Naive thymus-derived CD4-positive, alpha-beta T cell (primary cell): ENCODE measurements around the gene MGLL. TPM values are rescaled to one million over a fixed set of nuclear protein-coding genes. Genes with fewer than 3 reads are reported as not detected.

Source experiments
- ATAC-seq: fragments of 150-1000 bp; cut with Tn5 transposase; 2 replicates; pipeline ENCODE4 v1.10.0; 2021; ENCODE audit warnings: mild to moderate bottlenecking, moderate library complexity
- CTCF ChIA-PET: fragments of 350-600 bp; sonication (Branson Sonifier 250); formaldehyde crosslinking; loops from one replicate; lab custom pipeline; 2021; ENCODE audit warnings: antibody characterized with exemption; lab: Charles Lee
- POLR2A ChIA-PET: fragments of 350-600 bp; sonication (Branson Sonifier 250); formaldehyde crosslinking; loops from one replicate; lab custom pipeline; 2021; ENCODE audit warnings: antibody characterized with exemption, inconsistent platforms; lab: Charles Lee
- DNase-seq, 9 donors: peaks; one replicate each; pipeline versions ENCODE4 v3.0.0 to v3.0.0-alpha.2; 2020 to 2022; ENCODE audit warnings: mixed read lengths in 1 of 9
- H3K27ac ChIP-seq: one replicate; pipeline ENCODE4 v1.7.0; 2013; ENCODE audit warnings: mild to moderate bottlenecking, low read depth, low read length, moderate library complexity
- H3K27me3 ChIP-seq, 2 donors: one replicate each; pipeline ENCODE4 v1.7.0; 2013; ENCODE audit warnings: low read length in 2 of 2, mild to moderate bottlenecking in 2 of 2, moderate library complexity in 2 of 2; ENCODE audit not compliant: control insufficient read depth in 2 of 2, insufficient read depth in 2 of 2
- H3K36me3 ChIP-seq, 3 experiments: 1 replicate in 2 of 3; 2 replicates in 1 of 3; pipeline ENCODE4 v1.7.0; 2013; ENCODE audit warnings: low read length in 3 of 3, mild to moderate bottlenecking in 3 of 3, moderate library complexity in 1 of 3; ENCODE audit not compliant: insufficient read depth in 3 of 3, control insufficient read depth in 2 of 3
- H3K4me1 ChIP-seq, 2 donors: one replicate each; pipeline ENCODE4 v1.7.0; 2013; ENCODE audit warnings: low read length in 2 of 2, mild to moderate bottlenecking in 2 of 2, moderate library complexity in 1 of 2; ENCODE audit not compliant: control insufficient read depth in 2 of 2, insufficient read depth in 2 of 2
- H3K4me3 ChIP-seq: 2 replicates; pipeline ENCODE4 v1.7.0; 2013; ENCODE audit warnings: mild to moderate bottlenecking, low read length
- H3K9me3 ChIP-seq, 3 experiments: 1 replicate in 2 of 3; 2 replicates in 1 of 3; pipeline ENCODE4 v1.7.0; 2013; ENCODE audit warnings: low read length in 3 of 3; ENCODE audit not compliant: control insufficient read depth in 2 of 3
- H3K27ac Mint-ChIP-seq, 9 donors: one replicate each; pipeline ENCODE4 v1.8.0; 2020 to 2022; ENCODE audit warnings: mixed read lengths in 9 of 9, mild to moderate bottlenecking in 8 of 9, moderate library complexity in 5 of 9, inconsistent platforms in 2 of 9
- H3K27me3 Mint-ChIP-seq, 5 donors: one replicate each; pipeline ENCODE4 v1.8.0; 2021 to 2022; ENCODE audit warnings: mixed read lengths in 5 of 5, mild to moderate bottlenecking in 1 of 5
- H3K36me3 Mint-ChIP-seq, 5 donors: one replicate each; pipeline ENCODE4 v1.8.0; 2020 to 2022; ENCODE audit warnings: mixed read lengths in 5 of 5, mild to moderate bottlenecking in 3 of 5, inconsistent platforms in 1 of 5
- H3K4me1 Mint-ChIP-seq, 7 donors: one replicate each; pipeline ENCODE4 v1.8.0; 2020 to 2022; ENCODE audit warnings: mixed read lengths in 7 of 7, mild to moderate bottlenecking in 3 of 7, inconsistent platforms in 1 of 7
- H3K4me3 Mint-ChIP-seq, 10 donors: one replicate each; pipeline ENCODE4 v1.8.0; 2020 to 2022; ENCODE audit warnings: mild to moderate bottlenecking in 10 of 10, mixed read lengths in 10 of 10, moderate library complexity in 6 of 10, inconsistent platforms in 2 of 10
- H3K9me3 Mint-ChIP-seq, 11 donors: one replicate each; pipeline ENCODE4 v1.8.0; 2020 to 2022; ENCODE audit warnings: mixed read lengths in 11 of 11, mild to moderate bottlenecking in 4 of 11, inconsistent platforms in 1 of 11, moderate library complexity in 1 of 11
- intact Hi-C, 2 donors: fragments of 100-400 bp; cut with micrococcal nuclease; formaldehyde crosslinking; loops; one replicate each; pipeline ENCODE4 v1.15.1; 2023
- polyA plus RNA-seq, 2 donors: library from polyadenylated mRNA; unstranded; fragments of 300-500 nt; fragmentation: Illumina TruSeq; gene quantifications; one replicate each; pipeline ENCODE4 v1.2.3, GENCODE V29; 2021
- total RNA-seq, 6 experiments: library from RNA in 5 of 6; stranded (reverse) in 5 of 6; gene quantifications; 1 replicate in 5 of 6; 2 replicates in 1 of 6; pipeline ENCODE4 v1.2.3 and lab custom pipeline; 2021 to 2026

MGLL gene
- total and polyA plus RNA-seq, 7 experiments from 2014 or later, result 1.0 to 6.0 (median 2.1) TPM; not detected in 2

DNA sequence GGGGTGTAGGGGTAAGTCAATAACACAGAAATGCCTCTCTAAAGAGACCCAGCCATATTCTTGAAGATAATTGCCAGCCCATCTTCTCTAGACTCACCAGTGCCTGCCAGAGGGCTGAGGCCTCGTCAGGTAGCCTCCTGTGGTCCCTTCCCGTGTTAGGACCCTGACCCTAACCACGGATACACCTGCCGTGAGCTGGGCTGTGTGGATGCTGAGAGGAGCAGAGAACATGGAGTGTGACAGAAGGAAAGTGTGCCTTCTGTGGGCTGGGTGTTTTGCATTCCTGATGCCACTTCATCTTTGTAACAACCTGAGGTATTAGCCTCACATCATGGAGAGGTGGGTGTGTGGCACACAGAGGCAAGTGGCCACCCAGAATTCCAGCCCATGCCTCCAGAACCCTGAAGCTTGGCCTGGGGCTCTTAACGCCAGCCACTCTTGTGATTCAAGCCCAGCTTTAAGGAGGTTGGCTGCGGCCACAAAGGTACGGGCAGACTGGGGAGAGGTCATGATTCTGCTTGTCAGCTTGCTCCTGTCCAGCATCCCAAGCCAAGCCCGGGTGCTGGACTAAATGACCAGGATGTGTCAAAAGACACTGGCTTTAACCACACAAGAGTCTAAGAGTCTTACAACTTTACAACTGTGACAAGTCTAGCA is 170.7 kb downstream of the MGLL start:
- H3K27me3 Mint-ChIP-seq, result peaks cover 0 to 2% (median 0%) of the 10 kb centered on the region in 5 donors
- POLR2A ChIA-PET, result no interaction called here
- H3K36me3 Mint-ChIP-seq, result peaks cover 0 to 7% (median 0%) of the 10 kb centered on the region in 5 donors
- DNase-seq (no peak), ATAC-seq (no peak)
- Histone ChIP-seq H3K36me3 (no peaks in the 10 kb centered on the region), H3K9me3 (no peaks in the 10 kb centered on the region), H3K27me3 (no peaks in the 10 kb centered on the region), H3K27ac (no peak overlapping the region), H3K4me1 (no peaks in the 10 kb centered on the region), H3K4me3 (no peak overlapping the region)
- H3K4me3 Mint-ChIP-seq, result no peak overlapping the region
- intact Hi-C loops, result loop anchor here (1.0 to 5.0 kb wide), 4 partner anchors 43 to 320 kb away; no protein-coding TSS in a partner anchor
- no peaks in the 10 kb centered on the region for H3K9me3 Mint-ChIP-seq
- CTCF ChIA-PET, result interaction anchor here (0.6 to 3.1 kb wide), 2 partner anchors 26 to 44 kb away, joined by 3 to 21 read pairs; no protein-coding TSS in a partner anchor
- peaks cover 0 to 2% (median 0%) of the 10 kb centered on the region in 7 donors for H3K4me1 Mint-ChIP-seq
- H3K27ac Mint-ChIP-seq, result no peak overlapping the region

DNA sequence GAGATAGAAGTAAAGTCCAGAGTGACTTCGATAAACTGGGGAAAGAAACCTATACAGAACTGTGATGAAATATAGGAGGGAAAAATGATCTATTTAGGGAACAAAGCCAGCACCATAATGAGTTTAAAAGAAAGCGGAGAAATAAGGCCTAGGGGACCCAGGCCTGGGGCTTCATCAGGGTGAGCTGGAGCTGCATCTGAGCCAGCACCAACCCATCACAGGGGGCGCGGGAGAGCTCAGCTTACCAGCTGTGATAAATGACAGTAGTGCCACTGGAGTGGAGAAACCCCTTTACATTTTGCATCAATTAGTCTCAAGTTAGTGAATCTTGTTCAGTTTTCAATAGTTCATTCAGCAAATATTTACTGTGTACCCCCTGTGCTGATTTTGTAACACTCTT is 172.1 kb downstream of the MGLL start:
- no peak for ATAC-seq
- Mint-ChIP-seq H3K27ac (no peak overlapping the region), H3K4me3 (no peak overlapping the region), H3K9me3 (no peaks in the 10 kb centered on the region), H3K36me3 (peaks cover 0 to 7% (median 0%) of the 10 kb centered on the region in 5 donors), H3K4me1 (peaks cover 0 to 2% (median 0%) of the 10 kb centered on the region in 7 donors), H3K27me3 (no peaks in the 10 kb centered on the region)
- intact Hi-C loops, result loop anchor here in 1 of 2 donors (5.0 kb wide), 1 partner anchor 182 kb away; no protein-coding TSS in a partner anchor
- H3K36me3 ChIP-seq, result no peaks in the 10 kb centered on the region
- H3K27me3 ChIP-seq, result no peaks in the 10 kb centered on the region
- ChIA-PET POLR2A (interaction anchor here (0.7 to 1.0 kb wide), 2 partner anchors 10 to 22 kb away, joined by 3 read pairs; no protein-coding TSS in a partner anchor), CTCF (no interaction called here)
- no peak for DNase-seq
- H3K4me1 ChIP-seq, result no peaks in the 10 kb centered on the region
- no peak overlapping the region for H3K4me3 ChIP-seq
- H3K27ac ChIP-seq, result no peak overlapping the region
- no peaks in the 10 kb centered on the region for H3K9me3 ChIP-seq

DNA sequence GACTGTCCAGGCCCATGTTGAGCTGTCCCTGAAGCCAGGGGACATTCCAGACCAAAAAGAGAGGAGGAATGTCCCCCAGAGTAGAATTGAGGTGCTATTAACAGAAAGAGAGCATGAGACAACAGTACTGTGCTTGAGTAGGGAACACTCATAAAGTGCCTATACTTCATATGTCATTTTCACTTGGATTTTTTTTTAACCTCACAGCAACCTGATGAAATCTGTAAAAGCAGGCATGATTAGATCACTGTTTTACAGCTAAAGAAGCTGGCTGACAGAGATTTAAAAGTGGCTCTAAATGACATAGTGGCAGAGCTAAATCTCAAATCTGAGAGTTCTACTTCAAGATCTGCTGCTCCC is 174.5 kb downstream of the MGLL start:
- no peaks in the 10 kb centered on the region for H3K27me3 ChIP-seq
- intact Hi-C loops, result no loop called here
- Mint-ChIP-seq H3K4me3 (no peak overlapping the region), H3K27me3 (peaks cover 0 to 3% (median 0%) of the 10 kb centered on the region in 5 donors), H3K36me3 (peaks cover 0 to 17% (median 0%) of the 10 kb centered on the region in 5 donors), H3K4me1 (no peaks in the 10 kb centered on the region), H3K27ac (no peak overlapping the region), H3K9me3 (no peaks in the 10 kb centered on the region)
- H3K27ac ChIP-seq, result no peak overlapping the region
- no peaks in the 10 kb centered on the region for H3K36me3 ChIP-seq
- POLR2A ChIA-PET, result no interaction called here
- no peak overlapping the region for H3K4me3 ChIP-seq
- H3K4me1 ChIP-seq, result no peaks in the 10 kb centered on the region
- no peaks in the 10 kb centered on the region for H3K9me3 ChIP-seq
- CTCF ChIA-PET, result interaction anchor here (0.8 kb wide), 1 partner anchor 48 kb away, joined by 8 read pairs; no protein-coding TSS in a partner anchor
- no peak for DNase-seq
- no peak for ATAC-seq

DNA sequence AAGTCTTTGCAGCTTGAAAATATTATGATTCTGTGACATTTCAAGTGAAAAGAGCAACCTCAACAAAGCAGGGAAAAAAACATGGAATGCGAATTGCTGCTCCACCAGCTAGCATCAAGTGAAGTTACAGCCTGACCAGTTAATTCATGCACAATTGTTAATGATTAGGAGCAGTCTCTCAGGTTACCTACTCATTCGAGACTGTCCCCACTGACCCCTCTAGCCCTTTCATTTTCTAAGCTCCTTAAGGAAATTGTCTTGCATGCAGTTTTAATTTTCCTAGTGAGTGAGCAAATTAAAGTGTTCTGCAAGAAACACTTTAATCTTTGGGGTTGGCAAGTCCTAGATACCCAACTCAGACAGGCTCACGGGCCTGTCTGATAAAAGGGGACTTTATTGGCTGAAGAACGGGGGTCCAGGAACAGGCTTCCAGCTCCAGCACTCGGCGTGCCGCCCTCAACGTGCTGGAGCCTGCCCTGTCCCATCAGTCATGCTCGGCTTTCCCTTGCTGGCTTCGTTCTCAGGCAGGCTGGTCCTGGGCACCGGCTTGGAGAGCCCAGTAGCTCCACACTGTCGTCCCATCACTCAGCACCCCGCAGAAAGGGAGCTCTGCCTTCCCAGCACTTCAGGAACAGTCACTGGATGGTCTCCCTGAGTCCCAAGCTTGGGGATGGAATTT is 175.0 kb downstream of the MGLL start:
- ATAC-seq, result no peak
- POLR2A ChIA-PET, result no interaction called here
- intact Hi-C loops, result no loop called here

DNA sequence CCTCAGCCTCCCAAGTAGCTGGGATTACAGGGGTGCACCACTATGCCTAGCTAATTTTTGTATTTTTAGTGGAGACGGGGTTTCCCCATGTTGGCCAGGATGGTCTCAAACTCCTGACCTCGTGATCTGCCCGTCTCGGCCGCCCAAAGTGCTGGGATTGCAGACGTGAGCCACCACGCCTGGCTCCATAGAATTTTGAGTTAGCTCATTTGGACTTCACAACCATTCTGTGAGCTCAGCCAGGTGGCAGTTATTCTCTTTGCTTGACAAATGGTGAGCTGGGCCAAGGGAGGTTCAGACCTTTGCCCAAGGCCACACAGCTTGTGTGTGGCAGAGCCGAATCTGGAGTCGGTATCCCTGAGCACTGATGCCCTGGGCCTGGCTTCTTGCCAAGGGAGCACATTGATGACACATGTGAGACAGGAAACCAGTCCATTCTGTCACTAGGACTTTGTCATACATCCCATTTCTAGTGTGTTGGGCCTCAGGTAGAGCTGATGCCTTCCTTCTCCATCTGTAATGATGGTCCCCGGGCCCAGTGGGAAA is 175.7 kb downstream of the MGLL start:
- H3K4me1 Mint-ChIP-seq, result no peaks in the 10 kb centered on the region
- Histone ChIP-seq H3K4me3 (no peak overlapping the region), H3K36me3 (no peaks in the 10 kb centered on the region), H3K27me3 (no peaks in the 10 kb centered on the region), H3K4me1 (no peaks in the 10 kb centered on the region), H3K9me3 (no peaks in the 10 kb centered on the region), H3K27ac (no peak overlapping the region)
- H3K27ac Mint-ChIP-seq, result no peak overlapping the region
- H3K4me3 Mint-ChIP-seq, result no peak overlapping the region
- POLR2A ChIA-PET, result no interaction called here
- ATAC-seq, result no peak
- no peaks in the 10 kb centered on the region for H3K9me3 Mint-ChIP-seq
- CTCF ChIA-PET, result no interaction called here
- no peak for DNase-seq
- intact Hi-C loops, result no loop called here
- H3K36me3 Mint-ChIP-seq, result peaks cover 0 to 17% (median 0%) of the 10 kb centered on the region in 5 donors
- peaks cover 0 to 5% (median 0%) of the 10 kb centered on the region in 5 donors for H3K27me3 Mint-ChIP-seq

More for the DNA sequence above, 175.0 kb downstream of the MGLL start:
- H3K4me1 ChIP-seq, result no peaks in the 10 kb centered on the region
- no peaks in the 10 kb centered on the region for H3K27me3 ChIP-seq
- Mint-ChIP-seq H3K27ac (no peak overlapping the region), H3K27me3 (peaks cover 0 to 3% (median 0%) of the 10 kb centered on the region in 5 donors), H3K4me3 (no peak overlapping the region), H3K9me3 (no peaks in the 10 kb centered on the region), H3K36me3 (peaks cover 0 to 17% (median 0%) of the 10 kb centered on the region in 5 donors), H3K4me1 (no peaks in the 10 kb centered on the region)
- no peak overlapping the region for H3K4me3 ChIP-seq
- no peaks in the 10 kb centered on the region for H3K36me3 ChIP-seq
- no peak for DNase-seq
- no peak overlapping the region for H3K27ac ChIP-seq
- CTCF ChIA-PET, result no interaction called here
- H3K9me3 ChIP-seq, result no peaks in the 10 kb centered on the region

DNA sequence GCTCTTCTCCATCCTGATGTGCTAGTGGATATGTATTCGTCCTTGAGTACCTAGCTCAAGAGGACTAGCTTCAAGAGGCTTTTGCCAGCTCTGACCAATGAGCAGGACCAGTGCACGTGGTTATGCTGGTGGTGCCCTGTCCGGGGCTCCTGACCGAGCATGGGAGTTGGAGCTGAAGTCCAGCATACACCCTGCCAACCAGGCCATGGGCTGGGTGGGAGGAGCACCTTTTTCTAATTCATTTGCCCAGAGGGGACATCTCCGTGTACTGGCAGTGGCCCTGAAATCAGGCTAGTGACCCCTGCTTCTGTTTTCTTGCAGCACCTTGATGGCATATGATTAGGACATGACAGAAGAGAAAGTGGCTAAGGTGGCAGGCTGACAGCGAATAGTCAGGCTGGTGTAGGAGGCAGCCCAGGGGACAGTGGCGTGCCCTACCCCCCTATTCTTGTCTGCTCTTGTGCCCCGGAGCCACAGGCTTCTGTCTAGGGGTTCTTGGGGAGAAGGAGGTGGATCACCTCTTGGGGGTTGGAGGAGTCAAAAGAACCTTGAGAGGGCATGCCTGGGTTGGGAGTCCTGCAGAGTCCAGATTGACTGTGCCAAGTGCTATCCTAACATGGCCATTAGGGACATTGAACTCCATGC is 176.8 kb downstream of the MGLL start:
- H3K4me1 Mint-ChIP-seq, result no peaks in the 10 kb centered on the region
- POLR2A ChIA-PET, result no interaction called here
- DNase-seq, result no peak

More for the DNA sequence above, 176.8 kb downstream of the MGLL start:
- no peak overlapping the region for H3K4me3 ChIP-seq
- H3K36me3 Mint-ChIP-seq, result peaks cover 0 to 17% (median 0%) of the 10 kb centered on the region in 5 donors
- intact Hi-C loops, result no loop called here
- H3K27me3 ChIP-seq, result no peaks in the 10 kb centered on the region
- H3K36me3 ChIP-seq, result no peaks in the 10 kb centered on the region
- no peaks in the 10 kb centered on the region for H3K9me3 ChIP-seq
- no peak overlapping the region for H3K27ac Mint-ChIP-seq
- H3K9me3 Mint-ChIP-seq, result no peaks in the 10 kb centered on the region
- peaks cover 0 to 5% (median 0%) of the 10 kb centered on the region in 5 donors for H3K27me3 Mint-ChIP-seq
- H3K4me3 Mint-ChIP-seq, result no peak overlapping the region
- no peaks in the 10 kb centered on the region for H3K4me1 ChIP-seq
- CTCF ChIA-PET, result no interaction called here
- ATAC-seq, result no peak
- H3K27ac ChIP-seq, result no peak overlapping the region
